WERI-Rb-1 (cell line): ENCODE data around the gene DLEC1.
A peak's percentile ranks its signal among the peaks of the same experiment; 100 is the strongest.
"Not testable (repeated sequence)": the region's sequence is repeated elsewhere in the genome, so short reads cannot be mapped to it uniquely, and the experiment has no call there.

Source experiments
- DNase-seq: peaks from one replicate; pipeline ENCODE4 v3.0.0-alpha.2; 2020
- H3K27ac ChIP-seq: fragments of 250-450 bp; sonication (Bioruptor Pico); 2 replicates; pipeline ENCODE4 v1.5.1; 2020; ENCODE audit warnings: mild to moderate bottlenecking, moderate library complexity
- H3K27me3 ChIP-seq: fragments of 250-450 bp; sonication (Bioruptor Pico); 2 replicates; pipeline ENCODE4 v1.5.1; 2021; ENCODE audit warnings: mild to moderate bottlenecking, low read depth, moderate library complexity; ENCODE audit not compliant: insufficient read depth, severe bottlenecking
- H3K36me3 ChIP-seq: fragments of 250-450 bp; sonication (Bioruptor Pico); 2 replicates; pipeline ENCODE4 v1.5.1; 2020; ENCODE audit warnings: mild to moderate bottlenecking, moderate library complexity
- H3K4me3 ChIP-seq: 2 replicates; pipeline ENCODE4 v1.5.1; 2011; ENCODE audit warnings: low read depth, mild to moderate bottlenecking, control low read depth, low read length
- H3K9me3 ChIP-seq: fragments of 250-450 bp; sonication (Bioruptor Pico); 2 replicates; pipeline ENCODE4 v1.5.1; 2021; ENCODE audit warnings: mild to moderate bottlenecking, moderate library complexity; ENCODE audit not compliant: severe bottlenecking
- CTCF ChIP-seq: IDR thresholded peaks from 2 replicates; pipeline ENCODE4 v1.5.1; 2011; ENCODE audit warnings: low read depth, mild to moderate bottlenecking, control low read depth, inconsistent platforms, low read length

DLEC1 gene

DNA sequence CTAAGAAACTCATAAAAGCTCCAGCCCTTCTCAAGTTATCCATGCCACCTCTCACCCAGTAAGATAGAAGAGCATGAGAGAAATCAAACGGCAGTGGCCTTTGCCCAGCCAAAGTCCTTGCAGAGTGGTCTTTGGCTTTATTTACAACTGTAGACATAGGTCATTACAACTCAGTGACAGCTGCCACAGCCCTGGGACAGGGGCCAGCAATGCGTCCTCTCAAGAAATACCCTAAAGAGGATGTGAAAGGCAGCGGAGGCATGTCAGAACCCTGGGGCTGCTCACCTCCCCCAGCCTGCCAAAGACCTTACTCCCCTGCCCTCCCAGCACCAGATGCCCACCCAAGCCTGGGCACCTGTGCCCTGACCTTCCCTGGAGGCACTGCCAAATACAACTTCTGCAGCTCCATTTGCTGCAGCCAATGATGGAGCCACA is 91.6 kb downstream of the DLEC1 start:
- H3K36me3 ChIP-seq, result peaks cover 61% of the 10 kb centered on the region
- no peak overlapping the region for H3K27ac ChIP-seq
- no peak for TF ChIP-seq CTCF

DNA sequence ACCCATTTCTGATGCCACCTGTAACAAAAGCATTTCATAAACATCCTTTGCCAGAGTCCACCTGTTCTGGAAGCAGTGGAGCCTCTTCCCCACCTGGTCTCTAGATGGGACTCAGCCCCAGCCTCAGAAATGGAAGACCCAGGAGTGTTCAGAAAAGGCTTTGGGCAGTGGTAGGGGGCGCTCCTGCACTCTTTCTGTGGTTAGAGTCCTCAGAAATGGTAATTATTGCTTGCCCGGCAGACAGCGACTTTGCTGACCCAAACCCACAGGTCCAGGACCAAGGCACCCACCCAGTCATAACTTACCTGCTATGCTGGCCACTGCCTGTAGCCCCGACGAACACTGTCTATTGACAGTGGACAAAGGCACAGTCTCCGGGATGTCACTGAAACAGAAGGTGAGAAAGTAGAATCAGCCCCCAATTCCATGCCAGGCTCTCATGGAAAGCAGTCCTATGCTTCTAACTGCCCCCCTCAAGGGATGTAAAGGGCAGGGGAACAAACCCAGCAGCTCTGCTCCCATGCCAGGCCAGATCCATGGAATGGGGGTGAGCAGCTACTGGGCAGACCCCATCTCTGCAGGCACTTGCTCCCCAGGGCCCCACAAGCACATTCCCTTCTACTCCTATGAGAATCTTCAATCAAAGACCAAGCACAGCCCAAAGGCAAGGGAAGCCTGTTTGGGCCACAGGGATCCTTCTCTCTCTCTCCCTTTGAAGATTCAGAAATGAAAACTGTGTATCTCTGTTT is 92.8 kb downstream of the DLEC1 start:
- no peak overlapping the region for H3K27ac ChIP-seq
- no peaks in the 10 kb centered on the region for H3K27me3 ChIP-seq
- H3K36me3 ChIP-seq, result peaks cover 51% of the 10 kb centered on the region
- no peak overlapping the region for H3K4me3 ChIP-seq
- peak; percentile 75 for DNase-seq
- TF ChIP-seq CTCF, result peak; percentile 80
- H3K9me3 ChIP-seq, result no peaks in the 10 kb centered on the region

More for the DNA sequence above, 91.6 kb downstream of the DLEC1 start:
- H3K9me3 ChIP-seq, result no peaks in the 10 kb centered on the region
- no peak for DNase-seq
- no peak overlapping the region for H3K4me3 ChIP-seq
- no peaks in the 10 kb centered on the region for H3K27me3 ChIP-seq

DNA sequence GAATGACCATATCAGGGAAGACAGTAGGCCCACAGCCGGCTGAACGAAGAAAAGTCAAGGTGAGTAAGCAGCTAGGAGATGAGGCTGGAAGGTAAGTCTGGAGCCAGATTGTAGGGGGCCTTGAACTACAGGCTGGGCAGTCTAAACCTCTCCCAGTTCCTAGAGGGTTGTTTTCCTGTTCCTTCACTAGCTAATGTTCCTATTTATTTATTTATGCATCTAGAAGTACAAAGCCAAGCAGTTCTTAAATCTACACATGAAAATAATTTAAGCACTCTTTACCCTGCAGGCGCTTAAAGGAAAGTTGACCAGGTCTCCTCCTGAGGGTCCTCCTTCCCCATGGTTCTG is 94.2 kb downstream of the DLEC1 start:
- TF ChIP-seq CTCF, result no peak
- H3K27ac ChIP-seq, result no peak overlapping the region
- H3K27me3 ChIP-seq, result no peaks in the 10 kb centered on the region
- no peak overlapping the region for H3K4me3 ChIP-seq
- no peak for DNase-seq
- peaks cover 42% of the 10 kb centered on the region for H3K36me3 ChIP-seq
- H3K9me3 ChIP-seq, result no peaks in the 10 kb centered on the region

GRCh38 chr3:38133557-38134405 is 94.8 kb downstream of the DLEC1 start:
- H3K27me3 ChIP-seq, result no peaks in the 10 kb centered on the region
- no peak overlapping the region for H3K4me3 ChIP-seq
- no peak for TF ChIP-seq CTCF
- H3K27ac ChIP-seq, result no peak overlapping the region
- no peak for DNase-seq
- peaks cover 41% of the 10 kb centered on the region for H3K36me3 ChIP-seq
- H3K9me3 ChIP-seq, result no peaks in the 10 kb centered on the region

- not testable (repeated sequence) for H3K4me3 ChIP-seq, H3K27ac ChIP-seq
Measured at GRCh38 chr3:38134517-38135143, 95.6 kb downstream of the DLEC1 start.

GRCh38 chr3:38135621-38136277 is 96.7 kb downstream of the DLEC1 start:
- Histone ChIP-seq H3K4me3 (peak overlapping the region; percentile 82), H3K36me3 (peaks cover 23% of the 10 kb centered on the region)
- H3K27ac ChIP-seq, DNase-seq, H3K27me3 ChIP-seq, H3K9me3 ChIP-seq: not testable (repeated sequence)

More at GRCh38 chr3:38134517-38135143, 95.6 kb downstream of the DLEC1 start:
- H3K36me3 ChIP-seq, result peaks cover 32% of the 10 kb centered on the region
- not testable (repeated sequence) for H3K9me3 ChIP-seq, H3K27me3 ChIP-seq, DNase-seq
